Stimulated activated memory B cell treated with anti-CD40 and anti-IgM and Interleukin-4, amounts not matched to agents 10 μg/mL and 1 μg/mL and 100 μg/mL, for 72 hours (primary cell): ENCODE results near the gene ABCB8.

Experiments used
- ATAC-seq: fragments of 150-1000 bp; cut with Tn5 transposase; 2 replicates; pipeline ENCODE4 v1.10.0; 2021
- H3K27ac Mint-ChIP-seq: one replicate; pipeline ENCODE4 v1.8.0; 2022; ENCODE audit warnings: mild to moderate bottlenecking, mixed read lengths
- H3K27me3 Mint-ChIP-seq: one replicate; pipeline ENCODE4 v1.8.0; 2022; ENCODE audit warnings: mixed read lengths
- H3K36me3 Mint-ChIP-seq: one replicate; pipeline ENCODE4 v1.8.0; 2022; ENCODE audit warnings: mixed read lengths
- H3K4me1 Mint-ChIP-seq: one replicate; pipeline ENCODE4 v1.8.0; 2022; ENCODE audit warnings: mixed read lengths
- H3K4me3 Mint-ChIP-seq: one replicate; pipeline ENCODE4 v1.8.0; 2022; ENCODE audit warnings: mild to moderate bottlenecking, moderate library complexity, mixed read lengths
- H3K9me3 Mint-ChIP-seq: one replicate; pipeline ENCODE4 v1.8.0; 2022; ENCODE audit warnings: mixed read lengths

The ABCB8 gene

GRCh38 chr7:151075978-151076426 is 47.8 kb downstream of the ABCB8 start:
- no peaks in the 10 kb centered on the region for H3K9me3 Mint-ChIP-seq
- H3K27ac Mint-ChIP-seq = no peak overlapping the region
- no peak for ATAC-seq
- H3K4me3 Mint-ChIP-seq = no peak overlapping the region
- peaks cover 37% of the 10 kb centered on the region for H3K36me3 Mint-ChIP-seq
- peaks cover 28% of the 10 kb centered on the region for H3K4me1 Mint-ChIP-seq
- no peaks in the 10 kb centered on the region for H3K27me3 Mint-ChIP-seq

- peaks cover 36% of the 10 kb centered on the region for H3K4me1 Mint-ChIP-seq
Observed at GRCh38 chr7:151076863-151077704, 48.8 kb downstream of the ABCB8 start.

GRCh38 chr7:151077705-151078232 is 49.5 kb downstream of the ABCB8 start:
- H3K4me3 Mint-ChIP-seq = peak overlapping the region; percentile 5
- no peaks in the 10 kb centered on the region for H3K9me3 Mint-ChIP-seq
- ATAC-seq = no peak
- no peaks in the 10 kb centered on the region for H3K27me3 Mint-ChIP-seq
- H3K36me3 Mint-ChIP-seq = peaks cover 23% of the 10 kb centered on the region
- no peak overlapping the region for H3K27ac Mint-ChIP-seq
- peaks cover 43% of the 10 kb centered on the region for H3K4me1 Mint-ChIP-seq

More at GRCh38 chr7:151076863-151077704, 48.8 kb downstream of the ABCB8 start:
- Mint-ChIP-seq H3K4me3 (no peak overlapping the region), H3K9me3 (no peaks in the 10 kb centered on the region), H3K27me3 (no peaks in the 10 kb centered on the region), H3K27ac (no peak overlapping the region), H3K36me3 (peaks cover 28% of the 10 kb centered on the region)
- no peak for ATAC-seq

GRCh38 chr7:151078233-151079040 is 50.2 kb downstream of the ABCB8 start:
- H3K36me3 Mint-ChIP-seq = peaks cover 23% of the 10 kb centered on the region
- peak overlapping the region; percentile 85 for H3K4me3 Mint-ChIP-seq
- H3K27me3 Mint-ChIP-seq = no peaks in the 10 kb centered on the region
- H3K9me3 Mint-ChIP-seq = no peaks in the 10 kb centered on the region
- H3K4me1 Mint-ChIP-seq = peaks cover 46% of the 10 kb centered on the region
- H3K27ac Mint-ChIP-seq = no peak overlapping the region
- ATAC-seq = no peak

- Mint-ChIP-seq H3K36me3 (peaks cover 21% of the 10 kb centered on the region), H3K27me3 (no peaks in the 10 kb centered on the region), H3K4me1 (peaks cover 46% of the 10 kb centered on the region), H3K4me3 (peak overlapping the region; percentile 85), H3K27ac (no peak overlapping the region), H3K9me3 (no peaks in the 10 kb centered on the region)
- no peak for ATAC-seq
Observed at GRCh38 chr7:151079199-151079910, 51.1 kb downstream of the ABCB8 start.

GRCh38 chr7:151080067-151080521 is 51.8 kb downstream of the ABCB8 start:
- H3K27ac Mint-ChIP-seq = peak overlapping the region; percentile 84
- ATAC-seq = no peak
- H3K27me3 Mint-ChIP-seq = no peaks in the 10 kb centered on the region
- H3K4me1 Mint-ChIP-seq = peaks cover 53% of the 10 kb centered on the region
- H3K4me3 Mint-ChIP-seq = peak overlapping the region; percentile 85
- H3K36me3 Mint-ChIP-seq = peaks cover 14% of the 10 kb centered on the region
- H3K9me3 Mint-ChIP-seq = no peaks in the 10 kb centered on the region

- H3K9me3 Mint-ChIP-seq = no peaks in the 10 kb centered on the region
- peak within 1 kb of the TSS; percentile 88 for H3K27ac Mint-ChIP-seq
- H3K4me1 Mint-ChIP-seq = peaks cover 59% of the 10 kb centered on the region
- H3K4me3 Mint-ChIP-seq = peak within 1 kb of the TSS; percentile 97
- no peaks in the 10 kb centered on the region for H3K27me3 Mint-ChIP-seq
- peak; percentile 90 for ATAC-seq
- peaks cover 8% of the 10 kb centered on the region for H3K36me3 Mint-ChIP-seq
Observed at GRCh38 chr7:151080522-151081169, 52.4 kb downstream of the ABCB8 start, which contains the start of gene FASTK. FASTK (minus strand) TSS chr7:151080809; CDS start chr7:151080766, 43 bp downstream.

GRCh38 chr7:151081170-151082101 is 53.2 kb downstream of the ABCB8 start:
- ATAC-seq = no peak
- H3K4me1 Mint-ChIP-seq = peaks cover 64% of the 10 kb centered on the region
- H3K36me3 Mint-ChIP-seq = peaks cover under 1% of the 10 kb centered on the region
- no peaks in the 10 kb centered on the region for H3K9me3 Mint-ChIP-seq
- peak overlapping the region; percentile 88 for H3K27ac Mint-ChIP-seq
- peak overlapping the region; percentile 97 for H3K4me3 Mint-ChIP-seq
- H3K27me3 Mint-ChIP-seq = no peaks in the 10 kb centered on the region

GRCh38 chr7:151082141-151083070 is 54.2 kb downstream of the ABCB8 start:
- Mint-ChIP-seq H3K9me3 (no peaks in the 10 kb centered on the region), H3K27me3 (no peaks in the 10 kb centered on the region), H3K36me3 (no peaks in the 10 kb centered on the region), H3K27ac (peak overlapping the region; percentile 88), H3K4me1 (peaks cover 63% of the 10 kb centered on the region), H3K4me3 (peak overlapping the region; percentile 97)
- no peak for ATAC-seq

GRCh38 chr7:151083071-151083823 is 55.0 kb downstream of the ABCB8 start, which contains the start of gene TMUB1:
TMUB1 (minus strand) TSS chr7:151083493; CDS start chr7:151082563, 930 bp downstream.
- ATAC-seq = peak; percentile 77

GRCh38 chr7:151083824-151084160 is 55.5 kb downstream of the ABCB8 start:
- H3K27ac Mint-ChIP-seq = peak overlapping the region; percentile 88
- ATAC-seq = no peak
- H3K9me3 Mint-ChIP-seq = no peaks in the 10 kb centered on the region
- H3K27me3 Mint-ChIP-seq = no peaks in the 10 kb centered on the region
- no peaks in the 10 kb centered on the region for H3K36me3 Mint-ChIP-seq
- H3K4me1 Mint-ChIP-seq = peaks cover 59% of the 10 kb centered on the region
- H3K4me3 Mint-ChIP-seq = peak overlapping the region; percentile 97

More at GRCh38 chr7:151083071-151083823, 55.0 kb downstream of the ABCB8 start, which contains the start of gene TMUB1:
- Mint-ChIP-seq H3K4me1 (peaks cover 60% of the 10 kb centered on the region), H3K27ac (peak within 1 kb of the TSS; percentile 88), H3K27me3 (no peaks in the 10 kb centered on the region), H3K9me3 (no peaks in the 10 kb centered on the region), H3K36me3 (no peaks in the 10 kb centered on the region), H3K4me3 (peak within 1 kb of the TSS; percentile 97)

GRCh38 chr7:151085329-151085690 is 57.1 kb downstream of the ABCB8 start:
- Mint-ChIP-seq H3K4me3 (peak overlapping the region; percentile 92), H3K27me3 (no peaks in the 10 kb centered on the region), H3K36me3 (no peaks in the 10 kb centered on the region), H3K9me3 (no peaks in the 10 kb centered on the region), H3K4me1 (peaks cover 58% of the 10 kb centered on the region), H3K27ac (peak overlapping the region; percentile 94)
- no peak for ATAC-seq
